SK-N-SH (cell line): Measurements from ENCODE around the gene GOLPH3L. TPM values are rescaled to one million over a fixed set of nuclear protein-coding genes. Genes with fewer than 3 reads are reported as not detected.

ENCODE experiments used
- CTCF ChIA-PET: fragments of 300-600, 350-600 bp; formaldehyde crosslinking; extraction: SDS; loops from one replicate; lab custom pipeline; 2021; lab: Yijun Ruan, JAX
- POLR2A ChIA-PET: fragments of 350-600 bp; sonication (Branson Sonifier 250); formaldehyde crosslinking; extraction: SDS; loops from one replicate; lab custom pipeline; 2020; ENCODE audit warnings: antibody characterized with exemption, inconsistent platforms; lab: Yijun Ruan, JAX
- DNase-seq: peaks from one replicate; pipeline ENCODE4 v3.0.0; 2012
- H2AFZ ChIP-seq: fragments of 200-600 bp; sonication (generic); 2 replicates; pipeline ENCODE4 v1.8.1; 2016; ENCODE audit warnings: antibody characterized with exemption, mild to moderate bottlenecking, low read depth
- H3F3A ChIP-seq: fragments of 200-600 bp; sonication (generic); replicated peaks from 2 replicates; pipeline ENCODE3; 2016; ENCODE audit warnings: antibody characterized with exemption, mild to moderate bottlenecking; ENCODE audit not compliant: insufficient read depth
- H3K27ac ChIP-seq, 2 experiments: fragments of 200-500 bp in 1 of 2; fragments of 200-600 bp in 1 of 2; sonication (Bioruptor generic) in 1 of 2; sonication (generic), shearing (Covaris generic) in 1 of 2; 2 replicates each; pipeline versions ENCODE4 v1.5.1 to v1.6.1; 2014 to 2016; ENCODE audit warnings: low read depth in 2 of 2, inconsistent platforms in 1 of 2, low read length in 1 of 2, mild to moderate bottlenecking in 1 of 2, mixed read lengths in 1 of 2
- H3K27me3 ChIP-seq: fragments of 200-600 bp; sonication (generic), shearing (Covaris generic); 2 replicates; pipeline ENCODE4 v1.6.1; 2016; ENCODE audit warnings: mixed run types; ENCODE audit not compliant: insufficient read depth
- H3K36me3 ChIP-seq, 2 experiments: fragments of 200-500 bp in 1 of 2; fragments of 200-600 bp in 1 of 2; sonication (Bioruptor generic) in 1 of 2; sonication (generic) in 1 of 2; replicated peaks in 1 of 2; 2 replicates each; pipeline versions ENCODE3 to v1.5.1; 2014 to 2016; ENCODE audit warnings: low read length in 1 of 2, mild to moderate bottlenecking in 1 of 2; ENCODE audit not compliant: insufficient read depth in 2 of 2, control insufficient read depth in 1 of 2
- H3K4me1 ChIP-seq, 2 experiments: fragments of 200-500 bp in 1 of 2; fragments of 200-600 bp in 1 of 2; sonication (Bioruptor generic) in 1 of 2; sonication (generic), shearing (Covaris generic) in 1 of 2; 2 replicates each; pipeline versions ENCODE4 v1.5.1 to v1.6.1; 2014 to 2016; ENCODE audit warnings: low read depth in 1 of 2, low read length in 1 of 2, mixed run types in 1 of 2; ENCODE audit not compliant: insufficient read depth in 2 of 2, control insufficient read depth in 1 of 2
- H3K4me2 ChIP-seq: fragments of 200-600 bp; sonication (generic), shearing (Covaris generic); 2 replicates; pipeline ENCODE4 v1.6.1; 2017; ENCODE audit warnings: mixed run types
- H3K4me3 ChIP-seq, 2 experiments: fragments of 200-500 bp in 1 of 2; fragments of 200-600 bp in 1 of 2; sonication (Bioruptor generic) in 1 of 2; sonication (generic), shearing (Covaris generic) in 1 of 2; 2 replicates each; pipeline versions ENCODE4 v1.5.1 to v1.8.1; 2014 to 2016; ENCODE audit warnings: low read depth in 2 of 2, inconsistent platforms in 1 of 2, low read length in 1 of 2, mild to moderate bottlenecking in 1 of 2, mixed read lengths in 1 of 2, moderate library complexity in 1 of 2
- H3K79me2 ChIP-seq: fragments of 200-600 bp; sonication (generic); 2 replicates; pipeline ENCODE4 v1.8.1; 2017; ENCODE audit warnings: mild to moderate bottlenecking; ENCODE audit not compliant: insufficient read depth
- H3K9ac ChIP-seq: fragments of 200-600 bp; sonication (generic); 2 replicates; pipeline ENCODE4 v1.6.1; 2017; ENCODE audit warnings: mixed run types
- H3K9me2 ChIP-seq: fragments of 200-600 bp; sonication (generic); 2 replicates; pipeline ENCODE4 v1.6.1; 2017; ENCODE audit warnings: mixed run types
- H3K9me3 ChIP-seq: fragments of 200-600 bp; sonication (generic); 2 replicates; pipeline ENCODE4 v1.6.1; 2017; ENCODE audit warnings: mixed run types, mild to moderate bottlenecking, moderate library complexity
- H4K20me1 ChIP-seq: fragments of 200-600 bp; sonication (generic); 2 replicates; pipeline ENCODE4 v1.6.1; 2017; ENCODE audit warnings: mild to moderate bottlenecking, mixed run types; ENCODE audit not compliant: insufficient read depth
- CTCF ChIP-seq: fragments of 200-600 bp; sonication (generic); IDR thresholded peaks from 2 replicates; pipeline ENCODE4 v1.6.1; 2017; ENCODE audit warnings: antibody characterized with exemption, mild to moderate bottlenecking, moderate library complexity
- ELF1 ChIP-seq: IDR thresholded peaks from 2 replicates; pipeline ENCODE4 v1.4.0; 2012
- EP300 ChIP-seq, 2 experiments: IDR thresholded peaks; 2 replicates each; pipeline versions ENCODE4 v1.4.0 to v1.6.1; 2012; ENCODE audit warnings: borderline replicate concordance in 1 of 2, low read depth in 1 of 2, low read length in 1 of 2
- EZH2phosphoT487 ChIP-seq: fragments of 200-600 bp; sonication (generic); IDR thresholded peaks from 2 replicates; pipeline ENCODE4 v1.6.1; 2017; ENCODE audit warnings: low read depth, mixed run types, mild to moderate bottlenecking, antibody characterized with exemption, moderate library complexity, borderline replicate concordance
- GABPA ChIP-seq: IDR thresholded peaks from 2 replicates; pipeline ENCODE4 v1.4.0; 2012; ENCODE audit warnings: low read depth, mild to moderate bottlenecking
- IRF3 ChIP-seq: fragments of 150-350 bp; IDR thresholded peaks from 2 replicates; pipeline ENCODE4 v1.6.1; 2016; ENCODE audit warnings: mild to moderate bottlenecking, low read depth, low read length
- JUND ChIP-seq: IDR thresholded peaks from 2 replicates; pipeline ENCODE4 v1.4.0; 2012
- MXI1 ChIP-seq: IDR thresholded peaks from 2 replicates; pipeline ENCODE4 v1.6.1; 2012; ENCODE audit warnings: mild to moderate bottlenecking, low read depth, low read length, improper control_type of control experiment
- NRF1 ChIP-seq: IDR thresholded peaks from 2 replicates; pipeline ENCODE4 v1.6.1; 2012; ENCODE audit warnings: low read depth, mild to moderate bottlenecking, low read length
- POLR2AphosphoS5 ChIP-seq: IDR thresholded peaks from 2 replicates; pipeline ENCODE4 v1.6.1; 2012; ENCODE audit warnings: low read depth, low read length
- RAD21 ChIP-seq: IDR thresholded peaks from 2 replicates; pipeline ENCODE4 v1.6.1; 2012; ENCODE audit warnings: mild to moderate bottlenecking, low read length
- RFX5 ChIP-seq: IDR thresholded peaks from 2 replicates; pipeline ENCODE4 v1.6.1; 2012; ENCODE audit warnings: mild to moderate bottlenecking, improper control_type of control experiment, low read length
- RXRA ChIP-seq: IDR thresholded peaks from 2 replicates; pipeline ENCODE4 v1.4.0; 2012; ENCODE audit warnings: low read depth, mild to moderate bottlenecking, borderline replicate concordance
- SMC3 ChIP-seq: IDR thresholded peaks from 2 replicates; pipeline ENCODE4 v1.6.1; 2012; ENCODE audit warnings: low read depth, low read length, improper control_type of control experiment
- TAF1 ChIP-seq: IDR thresholded peaks from 2 replicates; pipeline ENCODE4 v1.6.1; 2012; ENCODE audit warnings: low read depth, mild to moderate bottlenecking, low read length, moderate library complexity, borderline replicate concordance
- YY1 ChIP-seq: IDR thresholded peaks from 2 replicates; pipeline ENCODE4 v1.4.0; 2012; ENCODE audit warnings: low read depth, mild to moderate bottlenecking
- WGBS: methylation state at CpG from one replicate; pipeline ENCODE4 v1.1.6; 2017; ENCODE audit warnings: low lambda C conversion rate; 5-methylcytosine and 5-hydroxymethylcytosine counted together
- polyA plus RNA-seq, 3 experiments: library from polyadenylated mRNA; depleted of rRNA; stranded (reverse); fragments of >200 nt; gene quantifications; 2 replicates each; pipeline ENCODE4 v1.2.3, GENCODE V29; 2012

The GOLPH3L gene
- polyA plus RNA-seq, 1 of the 3 experiments (the other 2 are of a cell fraction): 7.8 TPM

- Histone ChIP-seq H3K9me3 (no peaks in the 10 kb centered on the region), H3K27me3 (no peaks in the 10 kb centered on the region), H3K79me2 (peaks cover 22% of the 10 kb centered on the region), H3K9ac (no peak overlapping the region), H3K4me2 (no peak overlapping the region), H2AFZ (no peak overlapping the region), H3K9me2 (no peaks in the 10 kb centered on the region), H3K27ac (peak overlapping the region in 1 of 2 experiments; percentile 52; a peak in 2 of 4 replicates), H4K20me1 (no peaks in the 10 kb centered on the region), H3K4me1 (peaks cover 9 to 14% of the 10 kb centered on the region in 2 experiments; a peak in 2 of 4 replicates), H3K4me3 (no peak overlapping the region), H3K36me3 (peaks cover 43 to 46% of the 10 kb centered on the region in 2 experiments), H3F3A (peaks cover 4% of the 10 kb centered on the region)
- WGBS: 89% methylated on average over 3 of the region's 3 CpGs
- no peak for DNase-seq
- no peak for TF ChIP-seq GABPA
- no peak for TF ChIP-seq RFX5
- TF ChIP-seq SMC3: no peak
- TF ChIP-seq NRF1: no peak
- no peak for TF ChIP-seq EZH2phosphoT487
- no peak for TF ChIP-seq IRF3
- TF ChIP-seq JUND: no peak
- no peak for TF ChIP-seq ELF1
- no peak for TF ChIP-seq TAF1
- TF ChIP-seq YY1: no peak
- CTCF ChIA-PET: interaction anchor here (0.7 to 1.7 kb wide), 4 partner anchors 21 to 132 kb away, joined by 3 to 6 read pairs (median 3); no protein-coding TSS in a partner anchor
- POLR2A ChIA-PET: no interaction called here
Observed at GRCh38 chr1:150692720-150693119, 4.2 kb downstream of the GOLPH3L start.

GRCh38 chr1:150688763-150689162 is 8.2 kb downstream of the GOLPH3L start:
- no peak overlapping the region for H2AFZ ChIP-seq
- no peaks in the 10 kb centered on the region for H3K9me3 ChIP-seq
- H3K4me3 ChIP-seq: no peak overlapping the region
- no peaks in the 10 kb centered on the region for H3K9me2 ChIP-seq
- peaks cover 36 to 41% of the 10 kb centered on the region in 2 experiments for H3K36me3 ChIP-seq
- no peak overlapping the region for H3K4me2 ChIP-seq
- no peak for DNase-seq
- no peaks in the 10 kb centered on the region for H3K27me3 ChIP-seq
- H3F3A ChIP-seq: no peaks in the 10 kb centered on the region
- POLR2A ChIA-PET: no interaction called here
- no peak for TF ChIP-seq MXI1
- no peak for TF ChIP-seq GABPA
- no peak for TF ChIP-seq CTCF
- no peak for TF ChIP-seq RAD21
- no peak for TF ChIP-seq POLR2AphosphoS5
- TF ChIP-seq RXRA: no peak
- TF ChIP-seq EP300 (IDR thresholded peaks at IDR 0.05; ENCODE audit: borderline replicate concordance in 1 of 2, low read depth in 1 of 2, low read length in 1 of 2): no peak
- 91% methylated on average over 1 of the region's 1 CpG for WGBS
- no peak overlapping the region for H3K9ac ChIP-seq
- peaks cover 0 to 8% of the 10 kb centered on the region in 2 experiments; a peak in 1 of 4 replicates for H3K4me1 ChIP-seq
- H3K79me2 ChIP-seq: no peaks in the 10 kb centered on the region
- CTCF ChIA-PET: interaction anchor here (0.7 to 3.1 kb wide), 3 partner anchors 9 to 124 kb away, joined by 3 to 8 read pairs (median 5); partner anchors contain the start of gene GOLPH3L
- no peaks in the 10 kb centered on the region for H4K20me1 ChIP-seq
- no peak overlapping the region; a peak in 1 of 4 replicates for H3K27ac ChIP-seq
